Ishikawa (cell line): ENCODE data around the gene GALNT10.

Experiments used
- CEBPB ChIP-seq: IDR thresholded peaks from 2 replicates; pipeline ENCODE4 v1.6.1; 2012
- CREB1 ChIP-seq: IDR thresholded peaks from 2 replicates; pipeline ENCODE4 v1.6.1; 2012; ENCODE audit warnings: low read depth
- EGR1 ChIP-seq: IDR thresholded peaks from 2 replicates; pipeline ENCODE4 v1.6.1; 2012
- EP300 ChIP-seq: IDR thresholded peaks from 2 replicates; pipeline ENCODE4 v1.6.1; 2012; ENCODE audit warnings: borderline replicate concordance
- FOXM1 ChIP-seq: IDR thresholded peaks from 2 replicates; pipeline ENCODE4 v1.6.1; 2012; ENCODE audit warnings: low read depth, borderline replicate concordance
- NFIC ChIP-seq: IDR thresholded peaks from 2 replicates; pipeline ENCODE4 v1.6.1; 2012
- RAD21 ChIP-seq: IDR thresholded peaks from 2 replicates; pipeline ENCODE4 v1.6.1; 2012; ENCODE audit warnings: low read depth
- TAF1 ChIP-seq: IDR thresholded peaks from 2 replicates; pipeline ENCODE4 v1.6.1; 2012; ENCODE audit warnings: low read depth, mild to moderate bottlenecking
- TCF12 ChIP-seq: IDR thresholded peaks from 2 replicates; pipeline ENCODE4 v1.6.1; 2012; ENCODE audit warnings: low read depth
- TEAD4 ChIP-seq: IDR thresholded peaks from 2 replicates; pipeline ENCODE4 v1.6.1; 2012
- YY1 ChIP-seq: IDR thresholded peaks from 2 replicates; pipeline ENCODE4 v1.6.1; 2012; ENCODE audit warnings: low read depth
- ZBTB7A ChIP-seq: IDR thresholded peaks from 2 replicates; pipeline ENCODE4 v1.6.1; 2012; ENCODE audit warnings: low read depth
- TF ChIP-seq, protein P1 (sequence below): IDR thresholded peaks from 2 replicates; pipeline ENCODE4 v1.6.1; 2012
- TF ChIP-seq, protein P2 (sequence below): IDR thresholded peaks from 2 replicates; pipeline ENCODE4 v1.6.1; 2012
- TF ChIP-seq, protein P3 (sequence below): IDR thresholded peaks from 2 replicates; pipeline ENCODE4 v1.6.1; 2012; ENCODE audit warnings: low read depth, mild to moderate bottlenecking

The GALNT10 gene

DNA sequence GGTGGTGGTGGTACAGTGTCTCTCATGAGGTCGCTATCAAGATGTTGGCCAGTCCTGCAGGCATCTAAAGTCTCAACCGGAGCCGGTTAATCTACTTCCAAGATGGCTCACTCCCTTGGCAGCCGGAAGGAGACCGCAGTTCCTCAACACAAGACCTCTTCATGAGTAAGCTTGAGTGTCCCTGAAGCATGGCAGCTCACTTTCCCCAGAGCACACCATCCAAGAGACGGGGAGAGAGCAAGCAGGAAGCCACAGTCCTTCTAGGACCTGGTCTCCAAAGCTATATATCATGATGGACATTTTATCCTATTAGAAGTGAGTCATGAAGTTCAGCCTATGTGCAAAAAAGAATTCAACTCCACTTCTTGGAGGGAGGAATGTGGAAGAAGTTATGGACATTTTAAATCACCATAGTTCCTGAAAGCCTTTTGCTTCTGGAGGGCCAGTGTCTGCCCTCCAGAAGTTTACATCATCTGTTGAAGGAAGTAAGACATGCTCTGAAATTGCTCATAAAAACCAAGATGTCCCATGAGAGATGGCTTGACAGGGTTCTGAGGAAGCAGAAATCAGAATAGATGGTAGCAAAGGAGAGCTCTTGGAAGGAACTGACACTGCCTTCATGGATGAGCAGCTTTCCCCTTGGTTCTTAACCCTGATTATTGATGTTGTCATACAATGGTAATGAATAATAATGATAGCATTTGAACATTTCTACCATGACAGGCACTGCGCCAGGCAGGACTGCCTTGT lies 21.3 kb downstream of the GALNT10 start:
- TF ChIP-seq, protein P1, sequence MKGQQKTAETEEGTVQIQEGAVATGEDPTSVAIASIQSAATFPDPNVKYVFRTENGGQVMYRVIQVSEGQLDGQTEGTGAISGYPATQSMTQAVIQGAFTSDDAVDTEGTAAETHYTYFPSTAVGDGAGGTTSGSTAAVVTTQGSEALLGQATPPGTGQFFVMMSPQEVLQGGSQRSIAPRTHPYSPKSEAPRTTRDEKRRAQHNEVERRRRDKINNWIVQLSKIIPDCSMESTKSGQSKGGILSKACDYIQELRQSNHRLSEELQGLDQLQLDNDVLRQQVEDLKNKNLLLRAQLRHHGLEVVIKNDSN, result no peak
- TF ChIP-seq ZBTB7A (no peak), YY1 (no peak), TEAD4 (no peak), TAF1 (no peak), TCF12 (no peak)
- TF ChIP-seq, protein P2, sequence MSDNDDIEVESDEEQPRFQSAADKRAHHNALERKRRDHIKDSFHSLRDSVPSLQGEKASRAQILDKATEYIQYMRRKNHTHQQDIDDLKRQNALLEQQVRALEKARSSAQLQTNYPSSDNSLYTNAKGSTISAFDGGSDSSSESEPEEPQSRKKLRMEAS, result no peak

DNA sequence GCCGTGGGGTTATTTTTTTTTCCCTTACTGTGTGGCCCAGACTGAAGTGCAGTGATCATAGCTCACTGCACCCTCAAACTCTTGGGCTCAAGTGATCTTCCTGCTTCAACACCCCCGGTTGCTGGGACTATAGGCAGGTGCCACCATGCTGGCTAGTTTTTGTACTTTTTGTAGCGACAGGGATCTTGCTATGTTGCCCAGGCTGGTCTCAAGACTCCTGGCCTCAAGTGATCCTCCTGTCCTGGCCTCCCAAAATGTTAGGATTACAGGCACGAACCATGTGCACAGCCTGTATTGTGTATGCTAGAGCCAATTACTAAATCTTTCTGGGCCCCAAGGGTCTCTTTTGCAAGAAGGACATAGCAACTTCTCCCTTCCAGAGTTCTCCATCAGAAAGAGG lies 23.1 kb downstream of the GALNT10 start:
- TF ChIP-seq, protein P1, result no peak
- TF ChIP-seq, protein P3, sequence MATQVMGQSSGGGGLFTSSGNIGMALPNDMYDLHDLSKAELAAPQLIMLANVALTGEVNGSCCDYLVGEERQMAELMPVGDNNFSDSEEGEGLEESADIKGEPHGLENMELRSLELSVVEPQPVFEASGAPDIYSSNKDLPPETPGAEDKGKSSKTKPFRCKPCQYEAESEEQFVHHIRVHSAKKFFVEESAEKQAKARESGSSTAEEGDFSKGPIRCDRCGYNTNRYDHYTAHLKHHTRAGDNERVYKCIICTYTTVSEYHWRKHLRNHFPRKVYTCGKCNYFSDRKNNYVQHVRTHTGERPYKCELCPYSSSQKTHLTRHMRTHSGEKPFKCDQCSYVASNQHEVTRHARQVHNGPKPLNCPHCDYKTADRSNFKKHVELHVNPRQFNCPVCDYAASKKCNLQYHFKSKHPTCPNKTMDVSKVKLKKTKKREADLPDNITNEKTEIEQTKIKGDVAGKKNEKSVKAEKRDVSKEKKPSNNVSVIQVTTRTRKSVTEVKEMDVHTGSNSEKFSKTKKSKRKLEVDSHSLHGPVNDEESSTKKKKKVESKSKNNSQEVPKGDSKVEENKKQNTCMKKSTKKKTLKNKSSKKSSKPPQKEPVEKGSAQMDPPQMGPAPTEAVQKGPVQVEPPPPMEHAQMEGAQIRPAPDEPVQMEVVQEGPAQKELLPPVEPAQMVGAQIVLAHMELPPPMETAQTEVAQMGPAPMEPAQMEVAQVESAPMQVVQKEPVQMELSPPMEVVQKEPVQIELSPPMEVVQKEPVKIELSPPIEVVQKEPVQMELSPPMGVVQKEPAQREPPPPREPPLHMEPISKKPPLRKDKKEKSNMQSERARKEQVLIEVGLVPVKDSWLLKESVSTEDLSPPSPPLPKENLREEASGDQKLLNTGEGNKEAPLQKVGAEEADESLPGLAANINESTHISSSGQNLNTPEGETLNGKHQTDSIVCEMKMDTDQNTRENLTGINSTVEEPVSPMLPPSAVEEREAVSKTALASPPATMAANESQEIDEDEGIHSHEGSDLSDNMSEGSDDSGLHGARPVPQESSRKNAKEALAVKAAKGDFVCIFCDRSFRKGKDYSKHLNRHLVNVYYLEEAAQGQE, result no peak
- TF ChIP-seq, protein P2, result no peak
- TF ChIP-seq NFIC, result no peak
- TF ChIP-seq ZBTB7A, result no peak
- no peak for TF ChIP-seq TEAD4
- TF ChIP-seq EGR1, result no peak
- TF ChIP-seq CEBPB, result no peak
- no peak for TF ChIP-seq EP300
- TF ChIP-seq RAD21, result no peak
- TF ChIP-seq YY1, result no peak
- TF ChIP-seq TCF12, result no peak
- TF ChIP-seq FOXM1, result no peak
- TF ChIP-seq TAF1, result no peak
- TF ChIP-seq CREB1, result no peak

DNA sequence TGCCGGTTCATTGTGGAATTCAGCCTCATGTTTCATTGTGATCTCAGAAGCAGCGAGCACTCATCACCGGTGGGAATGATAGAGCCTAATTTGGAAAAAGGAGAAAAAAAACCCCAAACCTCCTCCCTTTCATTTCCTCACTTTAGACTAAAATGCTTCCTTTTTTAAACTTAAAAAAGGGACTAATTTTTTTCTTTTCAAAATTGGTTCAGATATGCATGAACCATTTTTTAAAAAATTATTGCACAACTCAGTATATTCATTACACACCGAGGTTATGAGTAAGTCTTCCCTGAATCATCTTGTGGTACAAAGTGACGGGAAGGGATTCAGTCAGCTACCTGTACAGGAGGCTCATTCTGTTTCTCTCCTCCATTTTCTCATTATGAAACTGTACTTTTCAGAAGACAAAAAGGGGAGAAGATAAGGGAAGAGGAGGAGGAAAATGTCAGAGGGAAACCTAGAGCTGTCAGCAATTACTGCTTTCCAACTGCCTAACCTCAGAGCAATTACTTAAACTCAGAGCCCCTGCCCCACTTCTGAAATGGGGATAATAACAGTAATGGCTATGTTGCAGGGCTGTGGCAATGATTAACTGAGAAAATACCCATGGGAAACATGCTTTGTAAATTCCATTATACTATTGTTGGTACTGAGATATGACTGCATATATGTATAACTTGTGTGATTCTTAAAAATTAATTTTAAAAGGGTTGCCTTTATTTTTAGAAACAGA lies 24.0 kb downstream of the GALNT10 start:
- TF ChIP-seq, protein P2, result no peak
- TF ChIP-seq ZBTB7A (no peak), RAD21 (no peak), EP300 (no peak), CEBPB (no peak), TCF12 (no peak), TAF1 (no peak), EGR1 (no peak), YY1 (no peak), NFIC (no peak), CREB1 (no peak), TEAD4 (no peak), FOXM1 (no peak)
- TF ChIP-seq, protein P1, result no peak
- TF ChIP-seq, protein P3, result no peak

DNA sequence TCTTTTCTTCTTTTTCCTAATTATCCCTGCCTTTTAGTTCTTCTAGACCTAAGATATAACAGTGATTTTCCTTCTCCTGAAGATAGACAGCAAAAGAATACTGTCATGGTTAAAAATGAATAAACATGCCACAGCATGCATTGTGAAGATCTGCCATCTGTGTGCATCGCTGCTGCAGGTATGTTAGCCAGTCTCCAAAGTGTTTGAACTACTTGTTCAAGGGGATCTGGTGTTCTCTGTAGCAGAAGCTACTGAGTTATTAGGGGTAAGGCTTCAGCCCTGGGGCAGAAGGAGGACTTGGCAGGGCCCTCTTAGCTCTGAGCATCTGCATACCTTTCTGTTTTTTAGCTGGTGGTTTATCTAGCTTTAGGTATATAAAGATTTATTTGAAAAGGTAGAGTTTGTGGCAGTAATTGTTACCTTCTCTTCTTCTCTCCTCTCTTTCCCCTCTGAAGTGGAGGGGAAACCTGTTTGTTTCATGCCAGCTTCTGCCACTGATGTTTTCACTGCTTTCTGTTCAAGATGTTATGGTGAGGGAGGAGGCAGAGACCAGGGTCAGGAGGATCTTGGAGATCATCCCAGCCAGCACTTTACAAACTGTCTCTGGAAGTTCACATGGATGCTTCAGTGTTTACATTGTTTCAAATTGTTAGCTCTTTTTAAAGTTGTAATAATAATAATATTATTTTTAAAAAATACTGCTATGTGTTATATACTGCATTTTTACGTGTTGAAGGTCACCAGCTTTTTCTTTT lies 25.2 kb downstream of the GALNT10 start:
- no peak for TF ChIP-seq RAD21
